Duodenal mucosa (tissue), 2 donors: Measurements from ENCODE around the gene ADRA2C.

ENCODE experiments used
- H3K27ac ChIP-seq: one replicate; pipeline ENCODE4 v1.7.0; 2013; ENCODE audit warnings: low read depth, low read length
- H3K27me3 ChIP-seq, 2 donors: one replicate each; pipeline ENCODE4 v1.7.0; 2013; ENCODE audit warnings: low read length in 2 of 2, control low read depth in 1 of 2; ENCODE audit not compliant: insufficient read depth in 2 of 2, control insufficient read depth in 1 of 2
- H3K36me3 ChIP-seq, 2 donors: one replicate each; pipeline ENCODE4 v1.7.0; 2013; ENCODE audit warnings: low read length in 2 of 2, control low read depth in 1 of 2; ENCODE audit not compliant: insufficient read depth in 2 of 2, control insufficient read depth in 1 of 2
- H3K4me1 ChIP-seq, 2 donors: one replicate each; pipeline ENCODE4 v1.7.0; 2013; ENCODE audit warnings: low read length in 2 of 2, control low read depth in 1 of 2; ENCODE audit not compliant: insufficient read depth in 2 of 2, control insufficient read depth in 1 of 2
- H3K4me3 ChIP-seq, 2 donors: one replicate each; pipeline ENCODE4 v1.7.0; 2013; ENCODE audit warnings: low read length in 2 of 2, low read depth in 1 of 2
- H3K9ac ChIP-seq, 2 donors: one replicate each; pipeline ENCODE4 v1.7.0; 2013; ENCODE audit warnings: low read length in 2 of 2, low read depth in 1 of 2
- H3K9me3 ChIP-seq, 2 donors: one replicate each; pipeline ENCODE4 v1.7.0; 2013; ENCODE audit warnings: low read length in 2 of 2, control low read depth in 1 of 2; ENCODE audit not compliant: control insufficient read depth in 1 of 2

ADRA2C gene

GRCh38 chr4:3723232-3723642 lies 42.9 kb upstream of the ADRA2C start:
- H3K4me1 ChIP-seq = no peaks in the 10 kb centered on the region
- peaks cover 0 to 4% of the 10 kb centered on the region in 2 donors for H3K9me3 ChIP-seq
- H3K27ac ChIP-seq = no peak overlapping the region
- peaks cover 7 to 11% of the 10 kb centered on the region in 2 donors for H3K27me3 ChIP-seq
- H3K4me3 ChIP-seq = no peak overlapping the region
- no peak overlapping the region for H3K9ac ChIP-seq
- no peaks in the 10 kb centered on the region for H3K36me3 ChIP-seq

- no peaks in the 10 kb centered on the region for H3K4me1 ChIP-seq
- peaks cover 7 to 9% of the 10 kb centered on the region in 2 donors for H3K27me3 ChIP-seq
- H3K9ac ChIP-seq = no peak overlapping the region
- no peak overlapping the region for H3K27ac ChIP-seq
- H3K36me3 ChIP-seq = no peaks in the 10 kb centered on the region
- H3K9me3 ChIP-seq = no peaks in the 10 kb centered on the region
- no peak overlapping the region for H3K4me3 ChIP-seq
These were observed 41.6 kb upstream of the ADRA2C start for GRCh38 chr4:3724319-3725231.

GRCh38 chr4:3725936-3726870 lies 40.0 kb upstream of the ADRA2C start:
- no peaks in the 10 kb centered on the region for H3K9me3 ChIP-seq
- H3K27me3 ChIP-seq = peaks cover 7 to 9% of the 10 kb centered on the region in 2 donors

GRCh38 chr4:3727847-3728469 lies 38.2 kb upstream of the ADRA2C start:
- no peak overlapping the region for H3K9ac ChIP-seq
- H3K36me3 ChIP-seq = no peaks in the 10 kb centered on the region
- no peaks in the 10 kb centered on the region for H3K9me3 ChIP-seq
- H3K27me3 ChIP-seq = peaks cover 7 to 9% of the 10 kb centered on the region in 2 donors
- no peak overlapping the region for H3K4me3 ChIP-seq
- no peaks in the 10 kb centered on the region for H3K4me1 ChIP-seq
- no peak overlapping the region for H3K27ac ChIP-seq

More at GRCh38 chr4:3725936-3726870, 40.0 kb upstream of the ADRA2C start:
- H3K4me3 ChIP-seq = no peak overlapping the region
- no peaks in the 10 kb centered on the region for H3K4me1 ChIP-seq
- H3K27ac ChIP-seq = no peak overlapping the region
- H3K9ac ChIP-seq = no peak overlapping the region
- H3K36me3 ChIP-seq = no peaks in the 10 kb centered on the region

- Histone ChIP-seq H3K27ac (no peak overlapping the region), H3K4me3 (no peak overlapping the region), H3K36me3 (no peaks in the 10 kb centered on the region), H3K27me3 (peaks cover 5 to 7% of the 10 kb centered on the region in 2 donors), H3K9me3 (no peaks in the 10 kb centered on the region), H3K4me1 (no peaks in the 10 kb centered on the region), H3K9ac (no peak overlapping the region)
These were observed 36.9 kb upstream of the ADRA2C start for GRCh38 chr4:3729188-3729881.

GRCh38 chr4:3729882-3730226 lies 36.3 kb upstream of the ADRA2C start:
- Histone ChIP-seq H3K4me3 (no peak overlapping the region), H3K9me3 (no peaks in the 10 kb centered on the region), H3K4me1 (no peaks in the 10 kb centered on the region), H3K27me3 (peaks cover 0 to 7% of the 10 kb centered on the region in 2 donors), H3K27ac (no peak overlapping the region), H3K36me3 (no peaks in the 10 kb centered on the region), H3K9ac (no peak overlapping the region)

- H3K27ac ChIP-seq = no peak overlapping the region
- H3K9ac ChIP-seq = no peak overlapping the region
- H3K4me3 ChIP-seq = no peak overlapping the region
- H3K36me3 ChIP-seq = no peaks in the 10 kb centered on the region
- no peaks in the 10 kb centered on the region for H3K9me3 ChIP-seq
- H3K4me1 ChIP-seq = no peaks in the 10 kb centered on the region
- peaks cover 0 to 4% of the 10 kb centered on the region in 2 donors for H3K27me3 ChIP-seq
These were observed 35.6 kb upstream of the ADRA2C start for GRCh38 chr4:3730422-3731190.

DNA sequence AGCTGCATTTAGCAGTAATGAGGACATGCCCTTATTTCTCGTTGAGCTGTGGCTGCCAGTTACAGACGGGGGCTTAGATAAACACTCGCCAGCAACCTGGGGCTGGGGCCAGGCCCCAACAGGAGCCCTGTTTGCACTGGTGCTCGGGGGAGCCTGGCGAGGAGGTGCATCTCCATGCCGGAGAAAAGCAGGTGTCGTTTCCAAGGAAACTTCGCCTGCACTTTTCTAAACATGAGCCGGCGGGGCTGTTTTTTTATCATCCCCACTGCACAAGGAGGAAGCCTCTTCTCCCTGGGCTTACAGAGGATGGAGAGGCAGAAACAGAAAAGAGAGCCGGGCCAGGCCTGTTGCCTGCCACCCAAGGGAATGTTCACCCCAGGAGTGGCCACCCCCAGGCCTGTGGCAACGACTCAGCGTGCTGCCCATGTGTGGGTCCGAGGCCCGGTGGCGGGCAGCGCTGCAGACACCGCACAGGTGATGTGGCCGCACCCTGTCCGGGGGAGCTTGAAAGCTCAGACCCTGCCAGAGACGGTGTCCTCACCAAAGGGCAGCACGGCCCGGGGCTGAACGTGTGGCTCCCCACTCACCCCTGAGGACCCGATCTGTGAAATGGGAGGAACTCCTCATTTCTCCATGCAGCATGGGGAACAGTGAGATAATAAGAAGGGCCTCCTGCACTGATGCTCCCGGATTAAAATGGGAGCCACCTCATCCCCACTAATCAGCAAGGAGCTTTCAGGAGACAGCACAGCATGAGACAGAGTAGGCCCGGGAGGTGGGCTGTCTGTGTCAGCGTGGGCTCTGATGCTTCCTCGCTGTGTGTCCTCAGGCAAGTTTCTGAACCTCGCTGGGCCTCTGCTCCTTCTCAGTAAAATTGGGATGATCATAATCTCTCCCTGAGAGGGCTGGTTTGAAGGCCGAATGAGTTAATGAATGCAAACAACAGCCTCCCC lies 33.8 kb upstream of the ADRA2C start:
- no peaks in the 10 kb centered on the region for H3K27me3 ChIP-seq

More for the DNA sequence above, 33.8 kb upstream of the ADRA2C start:
- Histone ChIP-seq H3K27ac (no peak overlapping the region), H3K4me1 (no peaks in the 10 kb centered on the region), H3K9me3 (no peaks in the 10 kb centered on the region), H3K9ac (no peak overlapping the region), H3K4me3 (no peak overlapping the region), H3K36me3 (no peaks in the 10 kb centered on the region)
